Caco-2 (cell line): ENCODE measurements around the gene CTLA4. TPM values are rescaled to one million over a fixed set of nuclear protein-coding genes. Genes with fewer than 3 reads are reported as not detected.

ENCODE experiments used
- BruUV-seq: library from RNA; stranded (reverse); fragments of 400-500 nt; replicated peaks from 2 replicates; lab custom pipeline; 2021; lab: Mats Ljungman, UMichigan
- CTCF ChIA-PET: fragments of 300-600 bp; sonication (Branson Sonifier 250); formaldehyde crosslinking; loops from one replicate; lab custom pipeline; 2022; ENCODE audit warnings: antibody characterized with exemption; lab: Charles Lee
- POLR2A ChIA-PET: fragments of 300-600 bp; sonication (Branson Sonifier 250); formaldehyde crosslinking; loops from one replicate; lab custom pipeline; 2022; ENCODE audit warnings: antibody characterized with exemption; lab: Charles Lee
- DNase-seq, 2 experiments: peaks; one replicate each; pipeline versions ENCODE4 v3.0.0 to v3.0.0-alpha.2; 2020 to 2022
- H3K27me3 ChIP-seq: replicated peaks from 2 replicates; pipeline ENCODE4 v1.6.0; 2011; ENCODE audit warnings: low read length; ENCODE audit not compliant: control insufficient read depth, insufficient read depth
- H3K36me3 ChIP-seq: 2 replicates; pipeline ENCODE4 v1.5.1; 2011; ENCODE audit warnings: low read length; ENCODE audit not compliant: control insufficient read depth, insufficient read depth
- H3K4me1 ChIP-seq: fragments of 250-450 bp; sonication (Bioruptor Pico); 2 replicates; pipeline ENCODE4 v1.5.1; 2020; ENCODE audit warnings: mild to moderate bottlenecking
- H3K4me3 ChIP-seq: 2 replicates; pipeline ENCODE4 v1.5.1; 2011; ENCODE audit warnings: low read depth, mild to moderate bottlenecking, control low read depth, low read length
- H3K9me3 ChIP-seq: fragments of 250-450 bp; sonication (Bioruptor Pico); 2 replicates; pipeline ENCODE4 v1.5.1; 2020; ENCODE audit warnings: mild to moderate bottlenecking, moderate library complexity
- H3K27ac Mint-ChIP-seq: one replicate; pipeline ENCODE4 v1.8.0; 2022; ENCODE audit warnings: mixed read lengths; ENCODE audit not compliant: unreplicated experiment
- H3K27me3 Mint-ChIP-seq: one replicate; pipeline ENCODE4 v1.8.0; 2022; ENCODE audit warnings: mixed read lengths; ENCODE audit not compliant: insufficient read depth, unreplicated experiment
- H3K36me3 Mint-ChIP-seq: one replicate; pipeline ENCODE4 v1.8.0; 2022; ENCODE audit warnings: mild to moderate bottlenecking, mixed read lengths; ENCODE audit not compliant: insufficient read depth, unreplicated experiment
- H3K4me1 Mint-ChIP-seq: one replicate; pipeline ENCODE4 v1.8.0; 2022; ENCODE audit warnings: low read depth, mixed read lengths; ENCODE audit not compliant: unreplicated experiment
- H3K4me3 Mint-ChIP-seq: one replicate; pipeline ENCODE4 v1.8.0; 2022; ENCODE audit warnings: mild to moderate bottlenecking, moderate library complexity, mixed read lengths; ENCODE audit not compliant: unreplicated experiment
- H3K9me3 Mint-ChIP-seq: one replicate; pipeline ENCODE4 v1.8.0; 2022; ENCODE audit warnings: mixed read lengths; ENCODE audit not compliant: unreplicated experiment
- CTCF ChIP-seq, 2 experiments: fragments of 200-600 bp in 1 of 2; IDR thresholded peaks; 1 replicate in 1 of 2; 2 replicates in 1 of 2; pipeline versions ENCODE4 v1.5.1 to v1.8.0; 2011 to 2022; ENCODE audit warnings: antibody characterized with exemption in 1 of 2, control low read depth in 1 of 2, inconsistent platforms in 1 of 2, low read depth in 1 of 2, low read length in 1 of 2, mild to moderate bottlenecking in 1 of 2, moderate library complexity in 1 of 2; ENCODE audit not compliant: insufficient read depth in 1 of 2, severe bottlenecking in 1 of 2, unreplicated experiment in 1 of 2
- intact Hi-C: fragments of 100-400 bp; cut with micrococcal nuclease; formaldehyde crosslinking; loops from one replicate; pipeline ENCODE4 v1.10.0; 2022; ENCODE audit not compliant: unreplicated experiment
- total RNA-seq: library from RNA; stranded (reverse); gene quantifications from 2 replicates; pipeline ENCODE4 v1.2.3, GENCODE V29; 2022

The CTLA4 gene
- total RNA-seq, 1 experiment from 2014 or later, result 0.43 TPM

- no peaks in the 10 kb centered on the region for H3K9me3 ChIP-seq
- H3K36me3 ChIP-seq, result no peaks in the 10 kb centered on the region
- Mint-ChIP-seq H3K36me3 (no peaks in the 10 kb centered on the region), H3K4me1 (no peaks in the 10 kb centered on the region), H3K4me3 (no peak overlapping the region), H3K27me3 (peaks cover 3% of the 10 kb centered on the region), H3K27ac (no peak overlapping the region), H3K9me3 (no peaks in the 10 kb centered on the region)
- intact Hi-C loops, result no loop called here
- no peak overlapping the region for H3K4me3 ChIP-seq
- no TSS peak for BruUV-seq
- H3K27me3 ChIP-seq, result no peaks in the 10 kb centered on the region
- ChIA-PET CTCF (no interaction called here), POLR2A (interaction anchor here (0.5 kb wide), 1 partner anchor 620 kb away, joined by 4 read pairs; no protein-coding TSS in a partner anchor)
- peaks cover 4% of the 10 kb centered on the region; the same call in 1 of the 2 replicates for H3K4me1 ChIP-seq
- no peak for DNase-seq
- no peak for TF ChIP-seq CTCF (IDR thresholded peaks at IDR 0.05; ENCODE audit: insufficient read depth in 1 of 2, low read depth in 1 of 2, low read length in 1 of 2, severe bottlenecking in 1 of 2, unreplicated experiment in 1 of 2)
Observed at GRCh38 chr2:203857656-203858055, 9.9 kb upstream of the CTLA4 start.

- Histone ChIP-seq H3K4me1 (peaks cover 4% of the 10 kb centered on the region; the same call in 1 of the 2 replicates), H3K4me3 (no peak overlapping the region), H3K36me3 (no peaks in the 10 kb centered on the region), H3K27me3 (no peaks in the 10 kb centered on the region), H3K9me3 (no peaks in the 10 kb centered on the region)
- BruUV-seq, result no TSS peak
- Mint-ChIP-seq H3K36me3 (no peaks in the 10 kb centered on the region), H3K9me3 (no peaks in the 10 kb centered on the region), H3K4me1 (no peaks in the 10 kb centered on the region), H3K27ac (no peak overlapping the region), H3K4me3 (no peak overlapping the region), H3K27me3 (peaks cover 3% of the 10 kb centered on the region)
- DNase-seq, result no peak
- ChIA-PET CTCF (no interaction called here), POLR2A (no interaction called here)
- intact Hi-C loops, result no loop called here
- TF ChIP-seq CTCF (IDR thresholded peaks at IDR 0.05; ENCODE audit: insufficient read depth in 1 of 2, low read depth in 1 of 2, low read length in 1 of 2, severe bottlenecking in 1 of 2, unreplicated experiment in 1 of 2), result no peak
Observed at GRCh38 chr2:203858176-203858575, 9.4 kb upstream of the CTLA4 start.

GRCh38 chr2:203859030-203859789, 8.4 kb upstream of the CTLA4 start:
- ChIA-PET CTCF (no interaction called here), POLR2A (no interaction called here)
- no peak overlapping the region for H3K4me3 Mint-ChIP-seq
- no peak overlapping the region for H3K27ac Mint-ChIP-seq
- Histone ChIP-seq H3K4me1 (peaks cover 4% of the 10 kb centered on the region; the same call in 1 of the 2 replicates), H3K36me3 (no peaks in the 10 kb centered on the region), H3K9me3 (no peaks in the 10 kb centered on the region), H3K27me3 (no peaks in the 10 kb centered on the region), H3K4me3 (no peak overlapping the region)
- H3K36me3 Mint-ChIP-seq, result no peaks in the 10 kb centered on the region
- no peak for DNase-seq
- H3K27me3 Mint-ChIP-seq, result peaks cover 1% of the 10 kb centered on the region
- H3K9me3 Mint-ChIP-seq, result no peaks in the 10 kb centered on the region
- no peak for TF ChIP-seq CTCF (IDR thresholded peaks at IDR 0.05; ENCODE audit: insufficient read depth in 1 of 2, low read depth in 1 of 2, low read length in 1 of 2, severe bottlenecking in 1 of 2, unreplicated experiment in 1 of 2)
- no TSS peak for BruUV-seq
- intact Hi-C loops, result no loop called here
- H3K4me1 Mint-ChIP-seq, result no peaks in the 10 kb centered on the region
